ENCODE results near the gene HSP90AA1.
"Not testable (repeated sequence)": the region's sequence is repeated elsewhere in the genome, so short reads cannot be mapped to it uniquely, and the experiment has no call there.

The HSP90AA1 gene

DNA sequence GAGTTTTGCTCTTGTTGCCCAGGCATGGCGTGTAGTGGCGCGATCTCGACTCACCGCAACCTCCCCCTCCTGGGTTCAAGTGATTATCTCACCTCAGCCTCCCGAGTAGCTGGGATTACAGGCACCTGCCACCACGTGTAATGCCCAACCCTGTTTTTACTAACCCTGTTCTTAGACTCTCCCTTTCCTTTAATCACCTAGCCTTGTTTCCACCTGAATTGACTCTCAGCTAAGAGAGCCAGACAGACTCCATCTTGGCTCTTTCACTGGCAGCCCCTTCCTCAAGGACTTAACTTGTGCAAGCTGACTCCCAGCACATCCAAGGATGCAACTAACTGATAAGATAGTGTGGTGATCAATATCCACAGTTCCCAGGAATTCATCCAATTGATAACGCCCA, 22.3 kb downstream of the HSP90AA1 start:
- DNase-seq, result not testable (repeated sequence)

GRCh38 chr14:102063808-102064429, 22.9 kb downstream of the HSP90AA1 start:
- DNase-seq, result no peak

DNA sequence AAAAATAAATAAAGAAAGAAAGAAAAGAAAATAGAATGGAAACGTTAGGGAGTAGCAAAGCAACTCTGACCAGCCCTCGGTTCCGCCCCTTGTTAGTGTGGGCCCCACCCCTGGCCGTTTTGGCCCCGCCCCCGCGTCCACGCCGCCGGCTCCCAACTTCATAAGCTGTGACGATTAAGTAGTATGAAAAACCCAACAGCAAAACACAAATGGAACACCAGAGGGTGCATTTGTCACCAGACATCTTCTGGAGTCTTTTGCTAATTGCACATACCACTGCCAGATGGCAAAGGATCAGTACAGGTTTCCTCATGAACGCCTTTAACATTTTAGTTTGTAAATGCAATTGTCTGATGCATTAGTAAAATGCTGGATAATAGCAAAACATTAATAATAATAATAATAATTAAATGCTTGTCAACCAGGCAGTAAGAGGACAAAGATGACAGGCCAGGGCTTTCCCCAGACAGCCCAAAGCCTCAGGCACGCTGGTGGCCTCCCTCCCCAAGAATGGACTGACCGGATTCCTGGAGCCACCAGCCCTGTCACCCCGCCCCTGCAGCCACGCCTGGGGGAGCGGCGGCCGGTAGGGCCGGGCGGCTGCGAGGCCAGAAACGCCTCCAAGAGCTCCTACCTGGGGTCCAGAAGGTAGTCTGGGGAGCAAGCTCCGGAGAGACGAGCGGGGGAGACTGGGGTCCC, 23.6 kb downstream of the HSP90AA1 start:
- peak; percentile 96 for DNase-seq

- no peak for DNase-seq
Measured at GRCh38 chr14:102058961-102059360, 27.9 kb downstream of the HSP90AA1 start.

GRCh38 chr14:102058146-102058545, 28.7 kb downstream of the HSP90AA1 start:
- DNase-seq, result no peak

DNA sequence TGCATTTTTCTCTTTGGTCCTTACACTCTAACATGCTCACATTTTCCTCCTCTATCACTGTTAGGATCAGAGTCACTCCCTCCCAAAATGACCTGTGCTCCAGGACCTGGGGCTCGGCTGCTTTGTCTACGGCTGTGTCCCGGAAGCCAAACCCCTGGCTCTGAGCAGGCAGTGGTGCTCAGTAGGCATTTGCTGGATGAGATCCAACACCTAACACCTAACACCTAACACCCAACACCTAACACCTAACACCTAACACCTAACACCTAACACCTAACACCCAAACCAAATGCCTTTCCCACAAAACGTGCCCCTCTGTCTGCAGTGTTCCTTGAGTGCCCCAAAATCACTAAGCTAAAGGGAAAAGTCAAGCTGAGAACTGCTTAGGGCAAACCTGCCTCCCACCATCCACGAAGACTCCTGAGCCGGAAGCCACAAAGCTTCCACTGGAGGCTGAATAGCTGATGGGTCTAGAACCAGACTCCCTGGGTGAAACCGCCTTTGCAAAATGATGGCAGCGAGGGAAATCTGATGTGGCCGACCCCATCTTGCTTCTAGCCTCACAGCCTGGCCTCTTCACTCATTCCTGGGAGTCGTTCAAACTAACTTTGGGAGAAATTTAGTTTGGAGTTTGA, 29.2 kb downstream of the HSP90AA1 start:
- DNase-seq, result no peak

GRCh38 chr14:102056694-102057442, 30.0 kb downstream of the HSP90AA1 start:
- no peak for DNase-seq

GRCh38 chr14:102055181-102055901, 31.5 kb downstream of the HSP90AA1 start:
- DNase-seq, result no peak

GRCh38 chr14:102052522-102052921, 34.3 kb downstream of the HSP90AA1 start:
- DNase-seq, result no peak

- DNase-seq, result no peak
Measured at GRCh38 chr14:102050625-102051024, 36.2 kb downstream of the HSP90AA1 start.

- no peak for DNase-seq
Measured at GRCh38 chr14:102050026-102050405, 36.8 kb downstream of the HSP90AA1 start.

DNA sequence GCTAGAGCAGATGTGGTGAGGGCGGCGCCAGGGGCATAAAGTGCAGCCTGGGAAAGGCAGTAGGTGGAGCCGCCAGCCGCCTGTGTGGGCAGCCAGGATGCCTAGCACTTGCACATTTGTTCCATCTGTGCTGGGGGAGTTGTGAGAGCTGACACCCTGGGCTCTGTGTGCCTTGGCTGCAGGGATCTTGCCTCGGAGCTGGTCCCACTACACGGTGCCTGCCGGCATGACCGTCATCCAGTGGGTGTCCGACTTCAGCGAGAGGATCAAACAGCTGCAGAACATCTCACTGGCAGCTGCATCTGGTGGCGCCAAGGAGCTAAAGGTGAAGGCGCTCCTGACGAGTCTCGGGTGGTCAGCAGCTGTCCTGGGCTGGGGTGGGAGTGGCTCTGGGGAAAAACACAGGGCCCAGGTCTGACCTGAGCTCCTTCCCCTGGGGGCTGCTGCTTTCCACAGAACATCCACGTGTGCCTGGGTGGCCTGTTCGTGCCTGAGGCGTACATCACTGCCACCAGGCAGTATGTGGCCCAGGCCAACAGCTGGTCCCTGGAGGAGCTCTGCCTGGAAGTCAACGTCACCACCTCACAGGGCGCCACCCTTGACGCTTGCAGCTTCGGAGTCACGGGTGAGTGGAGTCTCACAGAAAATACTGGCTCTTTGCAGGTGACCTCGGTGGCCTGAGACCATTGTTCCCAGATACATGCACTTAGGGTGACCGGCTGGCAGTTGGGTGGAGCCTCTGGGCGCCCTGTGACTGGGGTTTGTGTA, 37.4 kb downstream of the HSP90AA1 start:
- no peak for DNase-seq

DNA sequence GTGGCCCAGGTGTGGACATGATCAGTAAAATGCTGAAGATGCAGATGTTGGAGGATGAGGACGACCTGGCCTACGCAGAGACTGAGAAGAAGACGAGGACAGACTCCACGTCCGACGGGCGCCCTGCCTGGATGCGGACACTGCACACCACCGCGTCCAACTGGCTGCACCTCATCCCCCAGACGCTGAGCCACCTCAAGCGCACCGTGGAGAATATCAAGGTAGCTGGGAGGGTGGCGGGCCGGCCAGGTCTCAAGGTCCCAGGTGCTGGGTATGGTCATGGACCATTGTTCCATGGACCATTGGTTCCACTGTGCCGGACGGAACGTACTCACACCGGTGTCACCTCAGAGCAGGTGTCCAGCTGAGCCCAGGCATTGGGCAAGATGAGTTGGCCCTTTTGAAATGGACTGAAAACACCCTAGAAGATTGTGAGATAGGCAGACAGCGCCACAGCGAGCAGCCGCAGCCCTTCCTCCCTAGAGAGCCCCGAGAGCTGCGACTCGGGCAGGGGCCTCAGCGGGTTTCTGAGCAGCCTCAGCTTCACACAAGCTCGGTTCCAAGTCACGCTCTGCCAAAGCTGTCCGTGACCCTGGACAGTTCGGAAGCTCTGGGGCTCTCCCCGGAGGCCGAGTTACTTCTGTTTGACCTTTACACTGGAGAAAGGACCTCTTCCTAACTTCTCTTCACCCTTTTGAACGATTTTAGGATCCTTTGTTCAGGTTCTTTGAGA, 38.9 kb downstream of the HSP90AA1 start:
- DNase-seq, result no peak

GRCh38 chr14:102046337-102047278, 40.2 kb downstream of the HSP90AA1 start:
- peak; percentile 84 for DNase-seq

DNA sequence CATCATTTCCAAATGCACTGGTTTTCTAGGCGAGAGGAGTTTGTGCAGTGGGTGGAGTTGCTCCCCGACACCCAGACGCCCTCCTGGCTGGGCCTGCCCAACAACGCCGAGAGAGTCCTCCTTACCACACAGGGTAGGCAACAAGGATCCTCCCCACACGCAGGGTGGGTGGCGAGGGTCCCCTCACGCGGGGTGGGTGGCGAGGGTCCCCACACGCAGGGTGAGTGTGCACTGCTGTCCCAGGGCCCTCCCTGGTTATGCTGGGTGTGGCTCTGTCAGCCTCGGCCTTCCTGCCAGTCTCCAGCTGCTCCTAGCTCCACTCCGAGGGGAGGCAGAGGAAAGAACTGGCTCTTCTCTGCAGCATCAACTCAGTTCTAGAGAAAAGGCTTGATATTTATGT, 42.3 kb downstream of the HSP90AA1 start:
- no peak for DNase-seq

- no peak for DNase-seq
Measured at GRCh38 chr14:102043251-102044025, 43.4 kb downstream of the HSP90AA1 start.

DNA sequence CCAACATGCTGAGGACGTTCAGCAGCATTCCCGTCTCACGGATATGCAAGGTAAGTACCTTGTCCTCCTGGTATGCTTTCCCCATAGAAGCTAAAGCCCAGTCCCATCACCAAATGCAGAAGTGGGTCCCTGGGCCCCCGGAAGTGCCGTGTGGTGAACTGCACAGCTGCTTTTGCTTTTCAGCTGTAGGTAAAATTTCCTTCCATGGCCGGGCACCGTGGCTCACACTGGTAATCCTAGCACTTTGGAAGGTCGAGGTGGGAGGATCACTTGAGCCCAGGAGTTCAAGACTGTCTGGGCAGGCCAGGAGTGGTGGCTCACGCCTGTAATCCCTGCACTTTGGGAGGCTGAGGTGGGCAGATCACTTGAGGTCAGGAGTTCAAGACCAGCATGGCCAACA, 44.1 kb downstream of the HSP90AA1 start:
- DNase-seq, result no peak

GRCh38 chr14:102040153-102040552, 46.7 kb downstream of the HSP90AA1 start:
- no peak for DNase-seq

DNA sequence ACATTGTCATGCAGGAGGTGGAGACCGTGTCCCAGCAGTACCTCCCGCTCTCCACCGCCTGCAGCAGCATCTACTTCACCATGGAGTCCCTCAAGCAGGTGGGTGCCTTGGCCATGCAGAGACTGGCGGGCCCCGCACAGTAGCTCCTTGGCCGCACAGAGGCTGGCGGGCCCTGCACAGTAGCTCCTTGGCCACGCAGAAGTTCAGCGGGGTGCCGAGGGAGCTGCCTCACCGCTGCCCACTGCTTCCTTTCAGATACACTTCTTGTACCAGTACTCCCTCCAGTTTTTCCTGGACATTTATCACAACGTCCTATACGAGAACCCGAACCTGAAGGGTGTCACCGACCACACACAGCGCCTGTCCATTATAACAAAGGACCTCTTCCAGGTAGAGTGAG, 47.7 kb downstream of the HSP90AA1 start:
- DNase-seq, result no peak
